ENCODE measurements around the gene SERPINA1. TPM values are rescaled to one million over a fixed set of nuclear protein-coding genes. Genes with fewer than 3 reads are reported as not detected.
A peak's percentile ranks its signal among the peaks of the same experiment; 100 is the strongest.

The SERPINA1 gene
- total and polyA plus RNA-seq, 2 of the 13 experiments (the other 11 are each of a cell fraction or from before 2014, with no cell fraction given): 3,266 to 11,015 TPM

GRCh38 chr14:94342334-94342934, 46.0 kb downstream of the SERPINA1 start (continued):
- TF ChIP-seq DRAP1 (CRISPR knock-in tag; IDR thresholded peaks at IDR 0.05) (no peak), ZNF460 (CRISPR knock-in tag; IDR thresholded peaks at IDR 0.05; ENCODE audit: borderline replicate concordance) (no peak)

GRCh38 chr14:94341656-94342333, 46.6 kb downstream of the SERPINA1 start:
- WGBS (ENCODE audit: low lambda C conversion rate): 90% methylated on average over 5 of the region's 5 CpGs
- H3K36me3 ChIP-seq (replicated peaks in 1 of 2; ENCODE audit: control insufficient read depth in 1 of 2, insufficient read depth in 2 of 2, low read length in 2 of 2): no peaks in the 10 kb centered on the region
- ChIA-PET POLR2A (interaction anchor here (0.7 to 3.3 kb wide), 12 partner anchors 8 to 257 kb away, joined by 3 to 13 read pairs (median 4); partner anchors contain the start of genes SERPINA1, SERPINA10 and SERPINA6), CTCF (ENCODE audit: low intra/inter-chr PET ratio, low total read pairs) (no interaction called here)
- FAIRE-seq: no peak
- in situ Hi-C loops (cut with HindIII; ENCODE audit: extremely low pct_ligation_motif_present, low pct_unique_long_range_greater_than_20kb): no loop called here
- ATAC-seq: no peak
- no peak overlapping the region for H3K27ac ChIP-seq (ENCODE audit: extremely low read length, insufficient read depth, low read length)
- H3K4me1 ChIP-seq (ENCODE audit: insufficient read depth, low read length): peaks cover 89% of the 10 kb centered on the region
- no peaks in the 10 kb centered on the region for H3K79me2 ChIP-seq (ENCODE audit: insufficient read depth, low read length)
- H2AFZ ChIP-seq (ENCODE audit: low read length): no peak overlapping the region
- BruUV-seq (replicated peaks): no TSS peak
- no peak for DNase-seq (ENCODE audit: low spot score)
- H4K20me1 ChIP-seq (ENCODE audit: insufficient read depth, low read length): no peaks in the 10 kb centered on the region
- TF ChIP-seq ZNF883 (CRISPR knock-in tag; IDR thresholded peaks at IDR 0.05; ENCODE audit: not compliant biosample characterization) (no peak), MEIS1 (CRISPR knock-in tag; IDR thresholded peaks at IDR 0.05; ENCODE audit: borderline replicate concordance) (no peak), ZNF724P (CRISPR knock-in tag; IDR thresholded peaks at IDR 0.05; ENCODE audit: borderline replicate concordance) (no peak), ZNF430 (CRISPR knock-in tag; IDR thresholded peaks at IDR 0.05) (no peak), YEATS2 (CRISPR knock-in tag; IDR thresholded peaks at IDR 0.05; ENCODE audit: borderline replicate concordance) (no peak), JUNB (CRISPR knock-in tag; IDR thresholded peaks at IDR 0.05; ENCODE audit: borderline replicate concordance) (no peak), CREB1 (IDR thresholded peaks at IDR 0.05) (peak; percentile 55; the same call in 1 of the 2 replicates), CREB1 (CRISPR knock-in tag; IDR thresholded peaks at IDR 0.05) (no peak), ZMYM2 (CRISPR knock-in tag; IDR thresholded peaks at IDR 0.05) (no peak), ZNF10 (CRISPR knock-in tag; IDR thresholded peaks at IDR 0.05; ENCODE audit: borderline replicate concordance, low read depth) (no peak), SIX4 (CRISPR knock-in tag; IDR thresholded peaks at IDR 0.05) (no peak), POLR2G (IDR thresholded peaks at IDR 0.05; ENCODE audit: low read depth, low read length) (no peak), HNF4G (IDR thresholded peaks at IDR 0.05; ENCODE audit: borderline replicate concordance, low read depth, low read length) (no peak), HNF4G (CRISPR knock-in tag; IDR thresholded peaks at IDR 0.05; ENCODE audit: borderline replicate concordance, low read depth) (no peak), TAF1 (CRISPR knock-in tag; IDR thresholded peaks at IDR 0.05) (no peak), ATF7 (IDR thresholded peaks at IDR 0.05) (peak; percentile 82), ATF7 (CRISPR knock-in tag; IDR thresholded peaks at IDR 0.05) (no peak), ZEB1 (IDR thresholded peaks at IDR 0.05; ENCODE audit: insufficient replicate concordance, low read depth) (no peak)
- no peak overlapping the region for H3K4me3 ChIP-seq (replicated peaks in 1 of 3; ENCODE audit: insufficient read depth in 1 of 3, low read depth in 2 of 3, low read length in 3 of 3)
- no peaks in the 10 kb centered on the region for H3K9me3 ChIP-seq (ENCODE audit: low read length)
- H3K9ac ChIP-seq (ENCODE audit: insufficient read depth, low read depth, low read length): no peak overlapping the region
- H3K4me2 ChIP-seq (ENCODE audit: low read depth, low read length): peak overlapping the region; percentile 13; the same call in 1 of the 2 replicates
- no peaks in the 10 kb centered on the region; a peak in 1 of 5 replicates for H3K27me3 ChIP-seq (ENCODE audit: control insufficient read depth in 1 of 2, insufficient read depth in 2 of 2, low read length in 2 of 2)
- intact Hi-C loops (cut with micrococcal nuclease; ENCODE audit: unreplicated experiment): loop anchor here (2.0 kb wide), 1 partner anchor 19 kb away; the partner anchor contains the start of gene SERPINA6
